ENCODE results near the gene BAHCC1. TPM values are rescaled to one million over a fixed set of nuclear protein-coding genes. Genes with fewer than 3 reads are reported as not detected.

BAHCC1 gene
- total and polyA plus RNA-seq, 2 donors (not counting 3 experiments of a cell fraction or from before 2014, with no cell fraction given) = 4.7 to 11.6 TPM

DNA sequence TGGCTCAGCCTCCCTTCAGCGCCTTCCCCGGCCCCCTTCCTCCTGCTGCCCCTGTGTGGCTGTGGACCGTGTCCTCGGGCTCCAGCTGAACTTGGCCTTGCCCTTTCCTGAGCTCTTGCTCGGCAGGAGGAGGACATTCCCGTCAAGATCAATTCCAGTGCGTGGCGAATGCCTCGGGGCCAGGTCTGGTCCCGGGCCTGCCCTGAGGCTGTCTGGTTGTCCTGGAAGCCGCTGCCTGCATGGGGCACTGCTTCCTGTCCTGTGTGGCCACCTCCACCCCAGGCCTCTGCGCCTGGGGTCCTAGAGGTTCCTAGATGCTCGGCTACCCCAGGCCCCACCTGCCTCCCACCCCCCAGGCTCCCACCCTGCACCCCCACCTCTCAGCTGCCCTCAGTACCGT is 12.8 kb downstream of the BAHCC1 start:
- no peaks in the 10 kb centered on the region for H3K9me3 ChIP-seq (replicated peaks; ENCODE audit: control insufficient read depth, insufficient read depth, low read length)
- no peak overlapping the region for H3K4me2 ChIP-seq (ENCODE audit: insufficient read depth, low read length)
- no peaks in the 10 kb centered on the region for H3K36me3 ChIP-seq (ENCODE audit: control insufficient read depth in 2 of 2, extremely low read depth in 1 of 2, insufficient read depth in 2 of 2, low read length in 2 of 2)
- DNase-seq (ENCODE audit: low read depth, low spot score) (no peak), FAIRE-seq (no peak)
- H3K27me3 ChIP-seq (ENCODE audit: control insufficient read depth in 2 of 2, insufficient read depth in 2 of 2, low read length in 2 of 2) = no peaks in the 10 kb centered on the region
- BruUV-seq (replicated peaks) = no TSS peak
- no peak overlapping the region for H3K27ac ChIP-seq (ENCODE audit: insufficient read depth, low read depth, low read length)
- no peaks in the 10 kb centered on the region for H3K9me1 ChIP-seq (replicated peaks; ENCODE audit: control insufficient read depth, extremely low read depth, insufficient read depth, low read length)
- H3K79me2 ChIP-seq (ENCODE audit: control insufficient read depth, insufficient read depth, low read length) = no peaks in the 10 kb centered on the region
- no peaks in the 10 kb centered on the region for H4K20me1 ChIP-seq (replicated peaks; ENCODE audit: control insufficient read depth, extremely low read depth, insufficient read depth, low read length)
- H3K9ac ChIP-seq (replicated peaks; ENCODE audit: extremely low read depth, insufficient read depth, low read length) = no peak overlapping the region
- no peak for TF ChIP-seq POLR2AphosphoS5 (IDR thresholded peaks at IDR 0.05; ENCODE audit: insufficient read depth, low read depth, low read length)
- no peak for TF ChIP-seq EZH2 (IDR thresholded peaks at IDR 0.05; ENCODE audit: borderline replicate concordance, low read depth, low read length, severe bottlenecking)
- TF ChIP-seq JUN (IDR thresholded peaks at IDR 0.05; ENCODE audit: borderline replicate concordance, insufficient read depth, insufficient read length, low read depth) = no peak
- no peak for TF ChIP-seq GATA2 (IDR thresholded peaks at IDR 0.05; ENCODE audit: insufficient read depth, insufficient read length, low read depth, low read length)
- TF ChIP-seq, protein P1, sequence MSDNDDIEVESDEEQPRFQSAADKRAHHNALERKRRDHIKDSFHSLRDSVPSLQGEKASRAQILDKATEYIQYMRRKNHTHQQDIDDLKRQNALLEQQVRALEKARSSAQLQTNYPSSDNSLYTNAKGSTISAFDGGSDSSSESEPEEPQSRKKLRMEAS (IDR thresholded peaks at IDR 0.05; ENCODE audit: insufficient read depth, insufficient read length) = no peak
- TF ChIP-seq MYC (IDR thresholded peaks at IDR 0.05; ENCODE audit: low read depth, low read length) = no peak
- no peak for TF ChIP-seq POLR2A (IDR thresholded peaks at IDR 0.05; ENCODE audit: low read depth, low read length)
- TF ChIP-seq FOS (IDR thresholded peaks at IDR 0.05; ENCODE audit: borderline replicate concordance, insufficient read depth, low read length) = no peak
- TF ChIP-seq, protein P2, sequence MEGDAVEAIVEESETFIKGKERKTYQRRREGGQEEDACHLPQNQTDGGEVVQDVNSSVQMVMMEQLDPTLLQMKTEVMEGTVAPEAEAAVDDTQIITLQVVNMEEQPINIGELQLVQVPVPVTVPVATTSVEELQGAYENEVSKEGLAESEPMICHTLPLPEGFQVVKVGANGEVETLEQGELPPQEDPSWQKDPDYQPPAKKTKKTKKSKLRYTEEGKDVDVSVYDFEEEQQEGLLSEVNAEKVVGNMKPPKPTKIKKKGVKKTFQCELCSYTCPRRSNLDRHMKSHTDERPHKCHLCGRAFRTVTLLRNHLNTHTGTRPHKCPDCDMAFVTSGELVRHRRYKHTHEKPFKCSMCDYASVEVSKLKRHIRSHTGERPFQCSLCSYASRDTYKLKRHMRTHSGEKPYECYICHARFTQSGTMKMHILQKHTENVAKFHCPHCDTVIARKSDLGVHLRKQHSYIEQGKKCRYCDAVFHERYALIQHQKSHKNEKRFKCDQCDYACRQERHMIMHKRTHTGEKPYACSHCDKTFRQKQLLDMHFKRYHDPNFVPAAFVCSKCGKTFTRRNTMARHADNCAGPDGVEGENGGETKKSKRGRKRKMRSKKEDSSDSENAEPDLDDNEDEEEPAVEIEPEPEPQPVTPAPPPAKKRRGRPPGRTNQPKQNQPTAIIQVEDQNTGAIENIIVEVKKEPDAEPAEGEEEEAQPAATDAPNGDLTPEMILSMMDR (IDR thresholded peaks at IDR 0.05; ENCODE audit: extremely low read depth in 1 of 2, insufficient read depth in 1 of 2, low read depth in 1 of 2, low read length in 2 of 2) = no peak
- H2AFZ ChIP-seq (ENCODE audit: low read depth, low read length) = no peak overlapping the region
- CTCF ChIA-PET = interaction anchor here (0.9 to 1.3 kb wide), 2 partner anchors 33 to 76 kb away, joined by 3 read pairs; no protein-coding TSS in a partner anchor
- peaks cover 9% of the 10 kb centered on the region for H3K4me1 ChIP-seq (ENCODE audit: control insufficient read depth, extremely low read depth, insufficient read depth, low read length)
- intact Hi-C loops (cut with micrococcal nuclease) (no loop called here), dilution Hi-C loops (cut with MboI; ENCODE audit: extremely low pct_ligation_motif_present, low sequenced_read_pairs) (no loop called here)
- POLR2A ChIA-PET = no interaction called here
- H3K4me3 ChIP-seq (replicated peaks in 1 of 3; ENCODE audit: insufficient read depth in 1 of 3, low read depth in 1 of 3, low read length in 3 of 3) = no peak overlapping the region

All from endothelial cell of umbilical vein (primary cell).